MM.1S (cell line): ENCODE results near the gene CRTAP.

Experiments
- CTCF ChIP-seq: fragments of 300-600 bp; sonication (generic); IDR thresholded peaks from 2 replicates; pipeline ENCODE4 v1.5.1; 2016; ENCODE audit warnings: antibody characterized with exemption, low read length, mixed read lengths
- EZH2 ChIP-seq: fragments of 300-600 bp; sonication (generic); optimal IDR thresholded peaks from 2 replicates; pipeline ENCODE3; 2017; ENCODE audit warnings: low read depth, mild to moderate bottlenecking, antibody characterized with exemption, low read length, mixed read lengths
- EZH2phosphoT487 ChIP-seq: fragments of 300-600 bp; sonication (generic); IDR thresholded peaks from 2 replicates; pipeline ENCODE4 v1.6.1; 2018; ENCODE audit warnings: antibody characterized with exemption, low read length

GRCh38 chr3:33091746-33092145 is 22.1 kb upstream of the CRTAP start:
- no peak for TF ChIP-seq CTCF
- no peak for TF ChIP-seq EZH2
- no peak for TF ChIP-seq EZH2phosphoT487
